Activated T-cell treated with anti-CD3 and anti-CD28 coated beads, Interleukin-2, amount 50 U/mL, for 24 hours (primary cell): Measurements from ENCODE around the gene PNMT.

Experiments
- DNase-seq: peaks from one replicate; pipeline ENCODE4 v3.0.0-alpha.2; 2020
- H3K27ac Mint-ChIP-seq: 2 replicates; pipeline ENCODE4 v1.8.0; 2020; ENCODE audit warnings: mild to moderate bottlenecking, mixed read lengths
- H3K27me3 Mint-ChIP-seq: 2 replicates; pipeline ENCODE4 v1.8.0; 2020; ENCODE audit warnings: mixed read lengths
- H3K36me3 Mint-ChIP-seq: 2 replicates; pipeline ENCODE4 v1.8.0; 2020; ENCODE audit warnings: low read depth, mixed read lengths
- H3K4me1 Mint-ChIP-seq: 2 replicates; pipeline ENCODE4 v1.8.0; 2020; ENCODE audit warnings: low read depth, mixed read lengths
- H3K4me3 Mint-ChIP-seq: 2 replicates; pipeline ENCODE4 v1.8.0; 2020; ENCODE audit warnings: mild to moderate bottlenecking, moderate library complexity, mixed read lengths
- H3K9me3 Mint-ChIP-seq: 2 replicates; pipeline ENCODE4 v1.8.0; 2020; ENCODE audit warnings: mixed read lengths

Gene PNMT

DNA sequence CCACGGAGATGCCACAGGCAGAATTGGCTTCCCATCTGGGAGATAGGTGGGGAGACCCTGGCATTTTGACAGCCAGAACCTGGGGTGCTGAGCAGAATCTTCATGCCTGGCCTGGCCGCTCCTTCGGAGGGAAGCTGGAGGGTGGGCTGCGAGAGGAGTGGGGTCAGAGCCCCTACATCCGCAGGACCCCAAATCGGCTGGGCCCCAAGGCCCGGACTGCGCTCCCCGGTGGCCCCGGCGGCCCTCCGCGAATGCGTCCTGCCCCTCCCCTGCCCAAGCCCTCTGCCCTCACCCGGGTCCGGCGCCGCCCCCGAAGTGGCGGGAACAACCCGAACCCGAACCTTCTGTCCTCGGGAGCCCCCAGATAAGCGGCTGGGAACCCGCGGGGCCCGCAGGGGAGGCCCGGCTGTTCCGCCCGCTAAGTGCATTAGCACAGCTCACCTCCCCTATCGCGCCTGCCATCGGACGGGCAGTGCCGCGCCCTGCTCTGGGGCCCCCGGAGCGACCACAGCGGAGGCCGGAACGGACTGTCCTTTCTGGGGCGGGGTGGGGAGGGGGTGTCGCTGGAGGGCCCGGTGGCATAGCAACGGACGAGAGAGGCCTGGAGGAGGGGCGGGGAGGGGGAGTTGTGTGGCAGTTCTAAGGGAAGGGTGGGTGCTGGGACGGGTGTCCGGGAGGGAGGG, 850 bp upstream of the PNMT start:
- Mint-ChIP-seq H3K36me3 (peaks cover 9% of the 10 kb centered on the region), H3K4me3 (no peak overlapping the region), H3K27ac (no peak overlapping the region), H3K9me3 (no peaks in the 10 kb centered on the region), H3K27me3 (peaks cover 42% of the 10 kb centered on the region), H3K4me1 (peaks cover 13% of the 10 kb centered on the region)
- peak; percentile 52 for DNase-seq

DNA sequence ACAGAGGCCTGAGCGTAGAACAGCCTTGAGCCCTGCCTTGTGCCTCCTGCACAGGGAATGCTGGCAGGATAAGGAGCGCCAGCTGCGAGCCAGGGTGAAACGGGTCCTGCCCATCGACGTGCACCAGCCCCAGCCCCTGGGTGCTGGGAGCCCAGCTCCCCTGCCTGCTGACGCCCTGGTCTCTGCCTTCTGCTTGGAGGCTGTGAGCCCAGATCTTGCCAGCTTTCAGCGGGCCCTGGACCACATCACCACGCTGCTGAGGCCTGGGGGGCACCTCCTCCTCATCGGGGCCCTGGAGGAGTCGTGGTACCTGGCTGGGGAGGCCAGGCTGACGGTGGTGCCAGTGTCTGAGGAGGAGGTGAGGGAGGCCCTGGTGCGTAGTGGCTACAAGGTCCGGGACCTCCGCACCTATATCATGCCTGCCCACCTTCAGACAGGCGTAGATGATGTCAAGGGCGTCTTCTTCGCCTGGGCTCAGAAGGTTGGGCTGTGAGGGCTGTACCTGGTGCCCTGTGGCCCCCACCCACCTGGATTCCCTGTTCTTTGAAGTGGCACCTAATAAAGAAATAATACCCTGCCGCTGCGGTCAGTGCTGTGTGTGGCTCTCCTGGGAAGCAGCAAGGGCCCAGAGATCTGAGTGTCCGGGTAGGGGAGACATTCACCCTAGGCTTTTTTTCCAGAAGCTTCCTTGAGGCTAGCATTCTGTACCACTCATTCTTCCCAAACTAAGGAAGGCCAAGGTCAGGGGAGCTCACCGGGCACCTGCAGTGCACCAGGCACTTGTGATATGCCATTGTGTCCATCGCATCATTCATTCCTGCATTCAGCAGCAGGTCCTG, 1.9 kb downstream of the PNMT start:
- Mint-ChIP-seq H3K27ac (no peak overlapping the region), H3K36me3 (no peaks in the 10 kb centered on the region), H3K4me1 (peaks cover 13% of the 10 kb centered on the region), H3K9me3 (no peaks in the 10 kb centered on the region), H3K4me3 (no peak overlapping the region), H3K27me3 (peaks cover 42% of the 10 kb centered on the region)
- no peak for DNase-seq

DNA sequence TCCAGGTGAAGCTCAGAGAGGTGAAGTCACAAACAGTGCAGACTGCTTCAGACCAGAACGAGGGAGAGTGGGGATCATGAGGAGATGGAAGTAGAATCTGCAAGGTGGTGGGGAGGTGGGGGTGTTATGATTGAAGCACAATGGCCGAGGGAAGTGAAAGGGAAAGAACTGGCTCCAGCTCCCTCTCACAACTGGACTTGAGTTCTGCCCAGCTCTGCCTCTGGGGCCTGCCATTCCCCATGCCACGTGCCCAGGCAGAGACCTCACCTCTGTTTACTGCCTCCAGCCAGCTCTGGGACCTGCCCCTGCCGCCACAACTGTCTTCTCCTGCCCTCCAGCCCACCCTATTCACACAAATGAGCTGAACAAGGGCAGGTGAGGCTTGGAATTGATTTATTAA, 2.5 kb downstream of the PNMT start:
- H3K4me1 Mint-ChIP-seq, result peaks cover 17% of the 10 kb centered on the region
- no peaks in the 10 kb centered on the region for H3K9me3 Mint-ChIP-seq
- H3K27ac Mint-ChIP-seq, result no peak overlapping the region
- no peak for DNase-seq
- no peak overlapping the region for H3K4me3 Mint-ChIP-seq
- H3K27me3 Mint-ChIP-seq, result peaks cover 40% of the 10 kb centered on the region
- H3K36me3 Mint-ChIP-seq, result no peaks in the 10 kb centered on the region

DNA sequence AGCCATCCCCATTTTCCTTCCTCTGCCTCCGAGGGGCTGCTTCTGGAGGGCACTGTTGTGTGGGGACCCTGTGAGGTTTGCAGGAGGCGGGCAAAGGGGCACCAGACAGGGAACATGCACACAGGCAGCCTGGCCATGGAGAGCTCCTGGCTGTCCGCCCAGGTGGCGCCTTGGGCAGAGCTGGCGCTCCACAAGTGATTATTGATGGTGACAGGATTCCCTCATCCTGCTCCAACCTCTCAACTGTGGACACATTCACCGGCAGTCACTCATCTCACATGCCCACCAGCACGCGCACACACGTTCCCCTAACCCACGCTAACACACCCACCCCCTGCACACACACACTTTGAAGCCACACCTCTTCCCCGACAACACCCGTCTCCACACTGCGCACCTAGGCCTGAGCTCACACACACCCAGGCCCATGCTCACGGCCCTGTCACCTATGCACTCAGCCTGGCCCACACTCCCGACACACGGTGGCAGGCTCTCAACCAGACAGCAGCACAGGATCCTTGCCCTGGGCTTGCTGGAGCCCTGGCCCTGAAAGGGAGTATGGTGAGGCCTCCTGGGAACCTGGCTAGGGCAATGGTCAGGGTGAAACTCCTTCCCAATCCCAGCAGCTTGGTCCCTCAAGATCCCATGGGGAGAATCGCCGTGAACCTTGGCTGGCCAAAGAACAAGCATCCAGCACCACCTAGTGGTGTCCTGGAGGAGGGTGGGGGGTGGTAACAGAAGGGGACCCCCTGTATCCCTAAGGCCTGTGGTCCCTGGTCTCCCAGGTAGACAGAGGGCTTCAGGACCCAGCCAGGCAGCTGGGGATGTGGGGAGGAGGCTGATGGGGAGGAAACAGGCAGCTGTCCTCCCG, 3.6 kb downstream of the PNMT start:
- DNase-seq, result no peak
- H3K4me3 Mint-ChIP-seq, result no peak overlapping the region

DNA sequence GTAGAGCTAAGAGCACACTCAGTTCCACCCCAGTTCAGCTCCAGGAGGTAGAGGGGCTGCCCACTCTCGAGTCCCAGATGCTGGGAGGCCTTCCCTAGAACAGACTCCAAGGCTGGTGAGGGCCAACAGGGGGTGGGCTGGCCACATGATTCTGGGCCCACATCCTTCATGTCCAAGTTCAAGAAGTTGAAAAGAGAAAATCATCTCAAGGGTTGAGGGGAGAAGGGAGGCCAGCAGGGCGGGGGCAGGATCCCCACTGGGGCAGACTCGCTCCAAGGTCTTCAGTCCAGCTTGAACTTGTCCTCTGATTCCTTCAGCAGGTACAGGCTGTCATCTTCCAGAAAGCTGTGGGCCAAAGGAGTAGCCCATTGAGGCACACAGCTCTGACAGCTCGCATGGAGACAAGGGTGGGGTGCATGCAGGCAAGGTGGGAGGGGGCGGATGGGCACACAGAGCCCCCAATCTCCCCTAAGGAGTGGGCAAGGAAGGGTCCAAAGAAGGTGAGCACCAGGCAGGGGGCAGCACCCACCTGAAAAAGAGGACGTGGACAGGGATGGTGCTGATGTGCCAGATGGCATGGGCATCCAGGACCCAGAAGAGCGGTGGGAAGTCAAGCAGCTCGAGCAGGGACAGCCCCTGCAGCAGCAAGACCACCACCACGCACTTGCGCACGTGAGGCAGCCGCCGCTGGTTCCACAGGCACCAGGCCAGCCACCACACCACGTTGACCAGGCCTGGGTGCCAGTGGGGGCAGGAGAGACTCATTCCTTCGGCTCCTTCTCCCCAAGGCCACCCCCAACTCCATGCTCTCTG, 4.5 kb downstream of the PNMT start:
- Mint-ChIP-seq H3K36me3 (peaks cover 2% of the 10 kb centered on the region), H3K9me3 (no peaks in the 10 kb centered on the region), H3K27me3 (peaks cover 26% of the 10 kb centered on the region), H3K4me1 (peaks cover 34% of the 10 kb centered on the region), H3K4me3 (no peak overlapping the region), H3K27ac (no peak overlapping the region)
- no peak for DNase-seq

More for the DNA sequence above, 3.6 kb downstream of the PNMT start:
- Mint-ChIP-seq H3K4me1 (peaks cover 27% of the 10 kb centered on the region), H3K27me3 (peaks cover 30% of the 10 kb centered on the region), H3K36me3 (no peaks in the 10 kb centered on the region), H3K9me3 (no peaks in the 10 kb centered on the region), H3K27ac (no peak overlapping the region)

DNA sequence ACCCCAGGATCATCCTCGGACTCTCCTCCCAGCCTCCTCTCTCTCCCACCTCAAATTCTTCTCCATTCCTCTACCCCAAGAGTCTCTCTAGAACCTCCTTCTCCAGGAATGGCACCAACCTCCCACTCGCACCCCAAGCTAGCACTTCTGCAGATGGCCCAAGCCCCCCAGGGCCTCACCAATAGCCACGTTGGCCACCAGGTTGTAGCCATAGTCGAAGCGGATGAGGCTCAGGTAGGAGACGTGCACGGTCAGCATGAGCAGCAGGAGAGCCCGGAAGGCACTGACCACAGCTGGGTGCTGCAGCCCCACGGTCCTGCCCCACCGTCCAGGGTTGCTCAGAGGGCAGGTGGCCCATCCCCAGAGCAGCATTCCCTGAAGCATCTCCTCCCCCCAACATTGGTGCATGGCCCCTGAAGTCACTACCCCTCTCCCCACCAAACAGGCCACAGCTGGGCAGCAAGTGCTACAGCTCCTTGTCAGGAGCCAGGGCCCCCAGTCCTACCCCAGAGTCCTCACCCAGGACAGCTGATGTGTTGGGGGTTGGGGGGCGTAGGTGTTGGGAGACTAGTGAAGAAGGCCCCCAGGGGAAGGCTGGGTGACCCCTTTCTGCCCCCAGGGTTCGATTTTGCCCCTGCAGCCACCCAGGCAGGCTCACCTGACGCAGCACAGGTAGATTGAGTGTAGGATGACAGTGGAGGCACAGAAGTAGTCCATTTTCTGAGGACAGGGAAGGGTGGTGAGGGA, 5.3 kb downstream of the PNMT start:
- DNase-seq, result no peak
- peaks cover 20% of the 10 kb centered on the region for H3K27me3 Mint-ChIP-seq
- peaks cover 39% of the 10 kb centered on the region for H3K4me1 Mint-ChIP-seq
- no peak overlapping the region for H3K4me3 Mint-ChIP-seq
- H3K27ac Mint-ChIP-seq, result no peak overlapping the region
- peaks cover 3% of the 10 kb centered on the region for H3K36me3 Mint-ChIP-seq
- H3K9me3 Mint-ChIP-seq, result no peaks in the 10 kb centered on the region

DNA sequence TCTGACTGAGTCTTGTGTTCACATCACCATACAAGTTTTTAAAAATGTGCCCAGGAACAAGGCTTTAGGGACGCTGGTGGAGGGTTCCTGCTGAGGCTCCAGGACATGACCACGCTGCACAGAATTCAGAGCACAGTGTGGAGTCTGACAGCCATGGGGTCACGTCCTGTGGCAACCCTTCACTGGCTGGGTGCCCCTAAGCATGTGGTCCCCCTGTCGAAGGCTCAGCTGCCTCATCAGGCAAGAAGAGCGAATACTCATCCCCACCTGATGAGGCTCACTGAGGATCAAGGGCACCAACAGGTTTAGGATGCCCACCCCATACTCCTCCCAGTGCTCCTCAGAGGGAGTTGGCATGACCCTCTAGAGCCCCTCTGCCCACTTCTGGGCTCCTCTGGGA, 5.9 kb downstream of the PNMT start:
- Mint-ChIP-seq H3K4me3 (no peak overlapping the region), H3K27ac (no peak overlapping the region), H3K9me3 (no peaks in the 10 kb centered on the region), H3K36me3 (peaks cover 6% of the 10 kb centered on the region), H3K4me1 (peaks cover 43% of the 10 kb centered on the region), H3K27me3 (peaks cover 16% of the 10 kb centered on the region)
- no peak for DNase-seq

DNA sequence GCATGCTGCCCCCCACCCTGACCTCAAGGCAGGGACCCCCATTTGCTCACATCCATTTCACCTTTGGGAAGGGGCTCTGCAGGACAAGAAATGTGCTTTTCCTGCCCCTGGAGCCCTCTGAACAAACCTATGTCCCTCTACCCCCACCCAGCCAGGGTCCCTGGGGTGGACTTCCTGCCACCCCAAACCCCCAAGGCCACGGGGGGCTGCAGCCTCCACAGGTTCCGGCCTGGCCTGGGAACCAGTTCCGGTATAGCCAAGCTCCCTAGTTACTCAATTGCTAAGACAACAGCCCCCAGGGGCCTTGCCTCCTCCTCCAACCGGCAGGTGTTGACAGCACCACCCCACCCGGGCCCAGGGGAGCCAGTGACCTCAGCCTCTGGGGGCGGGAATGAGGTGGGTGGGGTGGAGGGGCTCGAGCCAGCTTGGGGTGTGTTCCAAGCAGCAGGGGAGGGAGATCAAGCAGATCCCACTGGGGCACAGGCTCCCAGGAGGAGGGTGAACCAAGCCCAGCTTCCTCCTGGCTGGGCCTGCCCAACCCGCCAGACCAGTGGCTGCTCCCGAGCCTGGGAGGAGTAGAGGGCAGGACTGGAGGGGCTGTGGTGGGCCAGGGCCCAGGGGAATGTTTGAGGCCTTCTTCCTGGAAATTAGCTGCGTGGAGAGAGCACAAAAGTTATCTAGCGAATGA, 6.6 kb downstream of the PNMT start:
- H3K9me3 Mint-ChIP-seq, result no peaks in the 10 kb centered on the region
- H3K27ac Mint-ChIP-seq, result no peak overlapping the region
- DNase-seq, result no peak
- peaks cover 12% of the 10 kb centered on the region for H3K27me3 Mint-ChIP-seq
- peaks cover 50% of the 10 kb centered on the region for H3K4me1 Mint-ChIP-seq
- H3K4me3 Mint-ChIP-seq, result no peak overlapping the region
- H3K36me3 Mint-ChIP-seq, result peaks cover 8% of the 10 kb centered on the region

DNA sequence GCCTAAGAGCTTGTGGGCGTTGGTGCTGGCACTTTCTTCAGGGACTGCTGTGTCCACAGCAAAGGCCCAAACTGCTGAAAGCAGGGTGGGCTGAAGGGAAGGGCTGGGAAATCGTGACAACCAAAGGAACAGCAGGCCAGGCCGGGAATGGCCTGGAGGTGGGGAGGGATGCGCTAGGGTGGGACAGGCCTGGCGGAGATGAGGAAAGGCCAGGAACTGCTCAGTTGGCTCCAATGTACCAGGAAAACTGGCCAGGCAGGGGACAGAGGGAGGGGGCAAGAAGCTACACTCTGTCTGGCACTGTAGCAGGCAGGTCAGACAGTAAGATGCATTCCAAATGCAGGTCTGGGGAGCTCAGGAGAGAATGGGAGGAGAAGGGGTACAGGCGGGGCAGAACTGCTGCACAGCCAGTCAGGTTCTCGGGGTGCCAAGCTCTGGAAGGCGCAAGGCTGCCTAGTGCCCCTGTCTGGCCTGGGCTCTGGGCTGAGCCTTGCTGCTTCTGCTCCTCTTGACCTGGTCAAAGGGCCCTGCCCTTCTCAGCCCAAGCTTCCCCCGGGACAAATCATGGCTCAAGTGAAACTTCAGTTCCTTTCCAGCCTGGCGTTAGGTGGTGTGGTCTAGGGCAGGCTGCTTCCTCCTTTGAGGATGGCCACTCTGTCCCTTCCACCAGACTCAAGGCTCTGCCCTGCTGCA, 7.3 kb downstream of the PNMT start:
- H3K4me1 Mint-ChIP-seq, result peaks cover 57% of the 10 kb centered on the region
- no peak overlapping the region for H3K4me3 Mint-ChIP-seq
- H3K36me3 Mint-ChIP-seq, result peaks cover 11% of the 10 kb centered on the region
- DNase-seq, result no peak
- H3K27me3 Mint-ChIP-seq, result peaks cover 9% of the 10 kb centered on the region
- no peaks in the 10 kb centered on the region for H3K9me3 Mint-ChIP-seq
- peak overlapping the region; percentile 67 for H3K27ac Mint-ChIP-seq

DNA sequence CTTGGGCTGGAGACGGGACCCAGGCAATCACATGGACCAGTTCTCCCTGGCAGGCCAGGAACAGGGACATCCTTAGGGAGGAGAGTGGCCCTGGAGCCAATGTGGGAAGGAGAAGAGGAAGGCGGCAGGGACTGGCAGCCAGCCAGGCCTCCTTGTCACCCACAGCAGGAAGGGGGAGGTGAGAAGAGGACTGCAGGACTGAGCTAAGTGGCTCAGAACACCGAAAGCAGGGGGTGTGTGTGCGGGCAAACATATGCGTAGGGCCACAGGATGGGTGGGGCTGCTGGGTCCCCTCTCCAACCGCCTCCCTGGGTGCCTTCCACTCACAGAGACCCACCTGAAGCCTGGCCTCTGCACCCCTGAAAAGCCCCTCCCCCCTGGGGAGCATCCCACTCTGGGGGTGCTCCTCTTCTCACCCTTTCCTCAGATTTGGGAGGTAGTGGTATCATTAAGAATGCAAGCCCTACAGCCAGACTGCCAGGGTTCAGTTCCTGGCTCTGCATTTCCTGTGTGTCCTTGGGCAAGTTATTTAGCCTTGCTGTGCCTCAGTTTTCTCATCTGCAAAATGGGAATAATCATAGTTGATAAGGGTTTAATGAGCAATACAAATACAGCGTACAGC, 8.1 kb downstream of the PNMT start:
- Mint-ChIP-seq H3K4me3 (no peak overlapping the region), H3K27me3 (peaks cover 2% of the 10 kb centered on the region), H3K27ac (peak overlapping the region; percentile 67), H3K36me3 (peaks cover 18% of the 10 kb centered on the region), H3K4me1 (peaks cover 64% of the 10 kb centered on the region), H3K9me3 (no peaks in the 10 kb centered on the region)
- peak; percentile 58 for DNase-seq

DNA sequence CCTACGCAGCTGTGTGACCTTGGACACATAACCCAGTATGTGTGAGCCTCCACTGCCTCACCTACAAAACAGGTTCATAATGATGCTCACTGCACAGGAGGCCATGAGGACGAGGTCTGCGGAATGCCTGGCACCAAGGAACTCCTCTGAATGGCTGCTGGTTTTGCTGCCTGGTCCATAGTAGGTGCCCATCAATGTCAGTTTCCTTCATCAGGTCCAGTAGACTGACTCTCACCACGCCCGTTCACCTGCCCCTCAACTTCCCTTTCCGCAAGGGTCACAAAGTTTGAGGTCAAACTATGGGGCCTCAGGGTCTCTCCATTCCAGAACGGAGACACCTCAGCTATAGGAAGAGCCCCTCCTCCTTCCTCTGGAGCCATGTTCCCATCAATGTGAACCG, 8.8 kb downstream of the PNMT start:
- H3K4me1 Mint-ChIP-seq, result peaks cover 59% of the 10 kb centered on the region
- peaks cover 18% of the 10 kb centered on the region for H3K36me3 Mint-ChIP-seq
- no peak for DNase-seq
- no peaks in the 10 kb centered on the region for H3K27me3 Mint-ChIP-seq
- H3K9me3 Mint-ChIP-seq, result no peaks in the 10 kb centered on the region
- no peak overlapping the region for H3K4me3 Mint-ChIP-seq
- H3K27ac Mint-ChIP-seq, result no peak overlapping the region

DNA sequence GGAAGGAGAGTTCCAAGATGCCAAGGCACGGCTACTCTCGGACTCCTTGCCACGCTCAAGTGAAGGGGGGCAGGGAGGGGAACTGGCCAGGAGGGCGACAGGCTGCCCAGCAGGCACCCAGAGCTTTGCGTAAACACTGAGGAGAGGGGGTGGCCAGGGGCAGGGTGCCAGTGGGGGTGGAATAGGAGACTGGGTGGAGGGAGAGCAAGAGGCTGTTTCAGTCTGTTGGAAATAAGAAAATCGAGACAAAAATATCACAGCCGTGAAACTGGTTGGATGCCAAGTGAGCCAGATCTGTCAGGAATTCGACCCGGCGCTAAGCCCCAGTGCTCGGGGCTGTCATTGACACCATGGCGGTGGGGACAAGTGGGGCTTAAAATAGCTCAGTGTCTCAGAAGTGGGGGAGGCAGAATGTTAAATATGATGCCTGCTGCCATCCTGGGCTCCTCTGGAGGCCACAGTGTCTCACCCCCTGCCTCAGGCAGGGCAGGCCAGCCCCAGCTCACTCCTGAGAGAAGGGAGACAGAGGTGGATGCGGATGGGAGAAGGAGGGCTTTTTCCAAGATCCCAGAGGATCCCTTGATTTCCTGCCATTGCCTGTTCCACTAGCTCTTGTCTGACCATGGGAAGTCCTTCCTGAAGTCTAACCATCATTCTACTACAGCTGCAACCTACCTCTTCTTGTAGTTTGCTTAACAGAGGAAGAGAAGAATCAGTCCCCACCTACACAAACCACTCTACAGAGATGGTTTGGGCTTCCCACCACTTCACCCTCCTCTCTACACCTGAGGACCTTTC, 9.5 kb downstream of the PNMT start:
- Mint-ChIP-seq H3K4me3 (no peak overlapping the region), H3K27me3 (no peaks in the 10 kb centered on the region), H3K27ac (peak overlapping the region; percentile 69), H3K36me3 (peaks cover 23% of the 10 kb centered on the region), H3K9me3 (no peaks in the 10 kb centered on the region), H3K4me1 (peaks cover 58% of the 10 kb centered on the region)
- no peak for DNase-seq
